ENCODE measurements around the gene TBC1D2B. TPM values are rescaled to one million over a fixed set of nuclear protein-coding genes. Genes with fewer than 3 reads are reported as not detected.

Gene TBC1D2B
- total RNA-seq, 1 donor from 2014 or later, result 75.5 TPM

DNA sequence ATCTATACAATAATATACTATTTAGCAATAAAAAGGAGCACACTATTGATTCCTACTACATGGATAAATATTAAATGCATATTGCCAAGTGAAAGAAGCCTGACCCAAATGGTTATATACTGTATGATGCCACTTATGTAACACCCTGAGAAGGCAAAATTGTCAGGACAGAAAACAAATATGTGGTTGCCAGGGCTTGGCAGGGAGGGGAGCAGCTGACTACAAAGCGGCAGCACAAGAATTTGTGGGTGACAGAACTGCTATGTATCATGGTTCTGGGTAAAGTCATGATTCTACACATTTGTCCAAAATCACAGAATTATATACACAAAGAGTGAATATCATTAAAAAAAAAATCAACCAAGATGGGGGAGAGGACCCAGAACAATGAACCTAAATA is 22.5 kb downstream of the TBC1D2B start:
- no peak for DNase-seq (ENCODE audit: low spot score)

DNA sequence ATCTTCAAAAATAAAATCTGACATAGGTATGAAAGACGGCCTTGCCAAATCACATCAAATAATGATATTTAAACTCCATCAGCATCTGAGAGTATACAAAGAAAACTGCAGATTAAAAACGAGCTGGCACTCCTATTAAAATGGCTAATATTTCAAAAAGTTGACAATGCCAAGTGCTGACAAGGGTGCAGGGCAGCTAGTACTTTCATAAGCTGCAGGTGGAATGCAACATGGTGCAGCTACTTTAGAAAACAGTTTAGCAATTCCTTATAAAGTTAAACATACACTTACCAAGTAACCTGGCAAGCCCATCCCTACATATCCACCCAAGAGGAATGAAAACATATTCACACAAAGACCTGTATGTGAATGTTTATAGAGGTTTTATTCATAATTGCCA is 23.0 kb downstream of the TBC1D2B start:
- DNase-seq (ENCODE audit: low spot score), result no peak

DNA sequence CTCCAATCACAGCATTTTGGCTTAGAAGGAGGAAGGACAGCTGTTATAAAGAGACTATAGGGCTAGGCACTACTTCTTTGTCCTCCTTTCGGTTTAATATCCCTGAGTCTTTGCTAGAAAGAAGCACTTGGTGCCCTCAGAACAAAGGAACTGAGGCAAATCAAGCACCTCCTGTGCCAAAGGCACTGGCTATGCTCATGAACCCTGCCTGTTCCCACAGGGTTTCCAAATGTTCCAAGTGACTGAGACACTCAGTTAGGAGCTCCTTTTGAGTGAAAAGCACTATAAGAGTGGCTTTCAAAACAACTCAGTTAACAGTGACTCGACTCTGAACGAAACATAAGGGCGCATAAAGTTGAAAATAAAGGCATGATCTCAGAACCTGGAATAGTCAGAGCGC is 25.0 kb downstream of the TBC1D2B start:
- DNase-seq (ENCODE audit: low spot score), result no peak

DNA sequence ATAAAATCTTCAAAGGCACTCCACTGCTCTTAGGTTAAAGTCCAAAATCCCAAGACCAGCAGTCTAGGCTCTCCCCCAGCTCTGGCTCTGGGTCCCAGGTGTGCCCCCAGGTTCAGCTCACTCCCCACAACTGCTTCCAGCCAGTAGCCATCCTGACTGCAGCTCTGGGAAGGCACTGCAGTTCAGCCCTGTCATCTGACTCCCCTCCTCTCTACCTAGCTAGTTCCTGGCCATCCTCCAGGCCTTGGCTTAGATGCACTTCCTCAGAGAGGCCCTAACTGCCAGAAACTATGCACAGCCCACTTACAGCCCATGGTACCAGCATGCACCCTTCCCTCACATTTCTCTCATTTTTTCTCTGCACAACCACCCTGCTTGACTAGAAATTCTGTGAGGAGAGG is 25.5 kb downstream of the TBC1D2B start:
- DNase-seq (ENCODE audit: low spot score), result no peak

DNA sequence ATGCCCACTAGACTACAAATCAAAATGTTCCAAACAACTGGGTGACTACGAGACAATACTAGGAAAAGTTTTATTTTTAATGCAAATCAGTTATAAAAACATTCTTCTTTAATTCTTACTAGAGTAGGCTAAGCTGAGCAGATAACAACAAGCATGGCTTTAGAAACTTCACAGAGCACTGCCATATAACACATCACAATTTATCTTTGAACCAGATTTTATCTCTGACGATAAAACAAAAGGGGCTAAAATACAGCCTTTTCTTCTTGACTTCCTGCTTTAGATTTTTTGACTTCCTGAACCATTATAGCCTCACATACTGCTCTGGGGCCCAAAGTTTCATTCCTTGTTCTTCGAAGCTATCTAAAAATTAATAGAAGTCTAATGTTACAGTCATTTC is 25.9 kb downstream of the TBC1D2B start:
- DNase-seq (ENCODE audit: low spot score), result no peak

DNA sequence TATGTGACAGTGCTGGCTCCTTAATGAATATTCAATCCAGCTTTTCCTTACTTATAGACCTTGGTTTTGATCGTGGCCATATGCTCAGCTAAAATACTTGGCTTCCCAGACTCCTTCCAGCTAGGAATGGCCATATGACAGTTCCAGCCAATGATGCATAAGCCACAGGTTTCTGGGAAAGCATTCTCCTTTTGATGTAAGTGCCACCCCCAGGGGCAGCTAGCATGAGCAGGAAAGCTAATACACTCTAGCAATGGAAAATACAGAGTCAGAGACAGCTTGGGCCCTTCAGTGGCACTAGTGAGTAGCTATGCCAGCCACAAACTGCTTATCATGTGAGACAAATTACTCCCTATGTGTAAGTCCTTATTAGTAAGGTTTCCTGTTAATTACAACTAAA is 26.7 kb downstream of the TBC1D2B start:
- DNase-seq (ENCODE audit: low spot score), result no peak

DNA sequence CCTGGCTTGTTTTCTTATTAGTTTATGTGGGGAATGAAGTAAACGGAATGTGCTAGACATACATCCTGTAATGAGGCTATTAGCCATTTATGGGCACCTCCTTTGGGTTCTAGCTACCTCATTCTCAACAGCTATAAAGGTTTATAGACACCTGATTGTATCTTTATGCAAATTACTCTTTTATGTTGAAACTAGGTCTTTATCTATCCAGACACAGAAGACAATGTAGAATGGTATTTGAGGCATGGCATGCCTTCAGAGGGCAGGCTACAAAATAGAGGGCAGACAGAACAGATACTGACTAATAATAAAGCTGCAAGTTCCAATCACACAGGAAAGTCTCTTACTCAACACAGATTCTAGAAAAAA is 27.1 kb downstream of the TBC1D2B start:
- no peak for DNase-seq (ENCODE audit: low spot score)

DNA sequence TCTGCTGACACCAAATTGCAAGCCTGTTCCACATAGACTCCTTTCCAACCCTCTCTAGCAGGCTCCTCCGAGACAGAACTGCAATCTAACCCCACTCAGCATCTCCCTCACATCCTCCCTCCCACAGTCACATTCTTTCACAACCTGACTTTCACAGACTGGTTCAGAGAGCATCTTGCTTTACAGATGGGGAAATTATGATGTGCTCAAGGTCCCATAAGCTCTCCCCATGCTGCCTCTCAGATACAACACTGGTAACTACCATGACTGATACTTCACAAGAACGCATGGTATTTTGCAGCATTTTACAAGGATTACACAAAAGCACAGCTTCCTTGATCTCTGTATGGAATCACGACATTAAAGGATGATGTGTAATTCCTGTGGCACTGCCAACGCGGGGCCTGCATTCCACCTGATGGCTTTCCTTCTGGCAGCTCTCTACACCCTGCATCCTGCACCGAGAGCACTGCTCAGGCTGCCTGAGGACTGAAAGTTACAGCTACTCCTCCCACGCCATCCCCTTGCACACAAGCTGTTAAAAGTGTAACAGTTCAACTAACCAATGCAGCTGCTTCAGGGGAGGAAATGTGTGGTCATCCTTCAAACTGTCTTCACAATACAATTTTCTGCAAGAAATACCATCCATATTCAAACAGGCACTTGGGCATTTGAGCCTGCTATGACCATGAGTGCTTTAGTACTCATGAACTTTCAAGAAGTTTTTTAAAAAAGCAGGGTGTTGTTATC is 27.6 kb downstream of the TBC1D2B start:
- no peak for DNase-seq (ENCODE audit: low spot score)

DNA sequence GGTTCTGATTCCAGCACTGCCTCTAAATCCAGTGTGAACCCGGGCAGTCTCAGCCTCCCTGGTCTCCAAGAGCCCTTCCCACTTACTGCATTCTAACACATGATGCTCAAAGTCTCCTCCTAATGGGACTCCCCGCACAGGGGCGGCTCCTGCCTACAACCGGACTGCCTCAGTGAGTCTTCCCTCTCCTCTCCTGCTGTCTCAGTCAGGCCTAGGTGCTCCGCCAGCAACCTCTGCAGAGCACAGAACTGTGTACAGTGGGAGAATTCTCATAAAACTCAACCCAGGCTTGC is 28.9 kb downstream of the TBC1D2B start:
- no peak for DNase-seq (ENCODE audit: low spot score)

DNA sequence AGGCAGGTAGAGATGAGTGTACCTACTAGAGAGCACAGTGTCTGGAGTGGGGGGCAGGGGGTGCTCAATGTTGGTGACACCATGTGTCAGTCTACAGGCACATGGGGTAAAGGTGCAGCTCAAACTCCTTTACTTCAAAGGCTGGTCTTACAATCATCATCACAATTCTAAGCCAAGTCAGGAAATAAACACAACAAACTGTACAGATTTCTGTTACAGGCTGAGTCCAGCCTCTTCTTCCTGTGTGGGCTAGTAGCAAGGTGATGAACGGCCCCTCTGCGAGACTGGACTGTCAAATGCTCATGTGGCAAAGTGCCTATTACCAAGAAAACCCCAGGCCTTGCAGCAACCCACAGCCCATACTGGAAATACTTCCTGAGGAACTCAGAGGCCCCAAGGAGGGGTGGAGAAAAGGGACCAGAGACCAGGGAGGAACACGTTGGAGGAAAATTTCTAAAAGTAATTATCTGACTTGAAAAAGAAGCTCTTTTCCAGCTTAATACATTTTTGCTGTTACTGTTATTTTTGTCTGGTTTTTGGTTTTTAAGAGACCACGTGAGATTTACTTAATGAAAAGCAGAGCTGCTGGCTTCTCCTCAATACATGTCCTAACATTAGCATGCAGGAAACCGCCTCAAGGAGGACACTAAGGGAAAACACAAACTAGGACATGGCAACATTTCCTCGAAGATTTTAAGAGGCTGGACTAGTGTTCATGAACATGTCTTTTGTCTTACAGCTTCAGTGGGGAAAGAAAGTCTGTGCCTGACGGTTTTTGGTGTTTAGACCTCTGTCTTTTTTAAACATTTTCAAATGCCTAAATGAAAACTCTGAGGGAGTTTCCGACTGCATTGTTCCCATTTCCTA is 29.5 kb downstream of the TBC1D2B start:
- DNase-seq (ENCODE audit: low spot score), result no peak

DNA sequence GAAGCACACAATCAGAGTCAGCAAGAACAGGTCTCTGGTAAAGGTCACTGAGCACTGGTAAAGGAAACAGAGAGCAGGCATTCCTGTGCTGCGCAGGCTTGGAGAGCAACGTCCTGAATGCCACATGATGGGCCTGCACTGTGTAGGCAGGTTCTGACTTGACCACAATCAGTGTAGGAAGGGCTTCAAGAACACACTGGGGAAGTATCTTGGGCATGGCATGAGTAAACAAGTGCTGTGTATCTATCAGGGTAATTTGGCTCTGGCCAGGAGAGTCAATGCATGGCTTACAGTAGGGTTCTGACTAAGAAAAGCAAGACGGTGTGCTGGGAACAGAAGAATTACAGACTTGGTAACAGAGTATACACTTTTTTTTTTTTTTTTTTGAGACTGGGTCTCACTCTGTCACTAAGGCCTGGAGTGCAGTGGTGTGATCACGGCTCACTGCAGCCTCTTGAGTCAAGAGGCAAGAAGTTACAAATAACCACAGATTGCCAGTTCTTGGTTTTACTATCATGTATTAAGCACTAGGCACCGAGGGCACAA is 30.6 kb downstream of the TBC1D2B start:
- no peak for DNase-seq (ENCODE audit: low spot score)

DNA sequence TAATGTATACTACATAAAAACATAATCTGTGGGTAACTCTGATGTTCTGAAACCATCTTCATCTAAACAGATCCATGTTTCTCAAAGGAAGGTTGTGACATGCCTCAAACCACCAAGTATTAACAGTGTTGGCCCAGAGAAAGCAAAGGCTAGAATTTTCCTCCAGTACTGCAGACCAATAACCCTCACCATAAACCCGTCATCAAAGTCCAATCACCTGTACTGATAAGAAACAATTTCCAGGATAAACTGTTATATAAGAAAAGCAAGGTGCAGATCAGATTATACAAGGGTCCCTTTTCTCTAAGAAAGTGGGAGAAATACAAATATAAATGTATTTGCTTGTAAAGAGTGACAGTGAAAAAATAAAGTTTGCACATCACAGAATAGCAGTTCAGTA is 32.3 kb downstream of the TBC1D2B start:
- no peak for DNase-seq (ENCODE audit: low spot score)

DNA sequence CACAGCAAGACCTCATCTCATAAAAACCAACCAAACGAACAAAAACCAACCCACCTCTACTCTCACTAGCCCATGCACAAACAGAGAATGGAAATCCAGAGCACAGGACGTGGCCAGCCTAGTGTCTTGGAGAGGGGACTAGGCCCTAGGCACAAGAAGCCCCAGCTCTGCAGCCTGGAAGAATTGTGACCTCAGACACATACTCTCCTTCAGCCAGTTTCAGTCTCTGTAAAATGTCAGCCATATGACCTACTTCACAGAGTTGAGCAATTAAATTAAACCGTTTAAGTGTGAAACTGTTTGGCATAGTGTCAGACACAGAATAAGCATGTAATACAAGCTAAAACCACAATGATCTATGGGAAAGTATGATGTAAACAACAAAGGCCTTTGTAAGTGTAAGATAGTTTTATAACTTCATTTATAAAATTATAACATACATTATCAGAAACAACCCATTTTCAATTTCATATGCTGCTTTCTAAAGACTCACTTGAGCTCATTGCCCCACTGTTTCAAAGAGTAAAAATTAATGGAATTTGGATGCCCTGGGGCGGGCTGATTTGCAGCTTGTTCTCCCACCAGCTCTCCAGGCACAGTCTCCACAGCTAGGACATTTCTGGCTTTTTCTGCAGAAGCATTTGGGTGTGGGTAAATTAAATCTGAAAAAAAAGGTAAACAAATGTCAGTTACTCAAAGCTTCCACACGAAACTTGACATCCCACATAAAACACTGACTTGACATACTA is 32.9 kb downstream of the TBC1D2B start:
- DNase-seq (ENCODE audit: low spot score), result no peak

DNA sequence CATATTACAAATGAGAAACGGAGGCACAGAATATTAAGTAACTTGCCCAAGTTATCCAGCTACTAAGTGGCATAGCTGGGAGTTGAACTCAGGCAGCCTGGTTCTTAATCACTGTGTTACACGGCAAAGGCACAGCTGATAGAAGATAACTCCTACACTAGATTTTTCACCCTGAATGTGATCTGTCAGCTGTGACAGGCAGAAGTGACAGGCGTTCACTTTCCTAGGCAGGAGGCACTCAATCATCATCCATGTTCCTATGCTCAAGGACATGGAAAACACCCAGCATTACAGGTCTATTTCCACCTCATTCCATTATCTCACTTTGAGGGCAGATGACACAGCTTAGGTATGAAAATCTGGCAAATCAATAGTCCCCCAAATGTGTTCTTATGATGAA is 35.6 kb downstream of the TBC1D2B start:
- DNase-seq (ENCODE audit: low spot score), result no peak

DNA sequence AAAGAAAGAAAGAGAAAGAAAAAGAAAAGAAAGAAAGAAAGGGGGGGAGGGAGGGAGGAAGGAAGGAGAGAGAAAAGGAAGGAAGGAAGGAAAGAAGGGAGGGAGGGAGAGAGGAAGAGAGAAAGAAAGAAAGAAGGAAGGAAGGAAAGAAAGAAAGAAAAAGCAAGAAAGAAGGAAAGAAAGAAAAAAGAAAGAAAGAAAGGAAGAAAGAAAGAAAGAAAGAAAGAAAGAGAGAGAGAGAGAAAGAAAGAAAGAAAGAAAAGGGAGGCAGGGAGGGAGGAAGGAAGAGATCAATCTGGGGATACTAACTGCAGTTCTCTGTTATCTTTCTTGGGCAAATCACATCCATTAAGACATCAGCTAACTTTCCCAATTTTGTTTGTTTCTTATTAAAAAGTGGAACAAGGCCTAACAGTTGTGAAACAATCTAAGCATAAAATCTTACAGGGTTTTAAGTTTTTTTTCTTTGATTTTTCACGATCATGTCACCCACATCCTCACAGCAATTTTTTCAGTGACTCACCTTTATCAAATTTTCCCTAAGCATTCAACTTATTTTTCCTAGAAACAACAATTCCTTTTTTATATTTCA is 36.8 kb downstream of the TBC1D2B start:
- DNase-seq (ENCODE audit: low spot score), result no peak

DNA sequence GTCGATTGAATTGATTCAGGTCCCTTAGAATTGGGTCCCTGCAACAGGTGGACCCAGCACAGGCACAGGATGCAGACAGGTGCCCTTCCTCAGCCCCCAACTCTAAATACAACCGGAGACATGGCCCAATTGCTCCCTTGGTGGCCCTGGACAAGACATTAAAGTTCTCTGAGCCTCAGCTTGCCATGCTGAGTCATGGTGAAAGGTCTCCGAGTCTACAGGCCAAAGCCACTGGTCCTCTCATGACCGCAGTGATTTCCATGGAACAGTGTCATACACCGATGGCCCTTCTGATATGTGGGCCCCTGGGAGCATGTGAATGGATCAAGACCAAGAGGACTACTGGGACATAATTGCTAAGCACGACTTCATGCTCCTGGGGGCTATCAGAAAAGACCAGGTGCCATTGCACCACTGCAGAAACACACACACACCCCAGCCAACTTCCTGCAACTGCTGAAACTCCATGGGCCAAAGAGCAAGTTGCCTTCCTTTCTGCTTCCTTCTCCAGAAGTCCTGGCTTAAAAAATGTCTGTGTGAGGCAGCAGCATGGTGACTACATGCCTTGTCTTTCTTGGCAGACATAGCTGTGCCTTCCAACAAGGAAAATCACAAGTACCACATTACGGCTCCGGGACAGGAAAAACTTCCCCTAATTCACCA is 38.8 kb downstream of the TBC1D2B start:
- no peak for DNase-seq (ENCODE audit: low spot score)

DNA sequence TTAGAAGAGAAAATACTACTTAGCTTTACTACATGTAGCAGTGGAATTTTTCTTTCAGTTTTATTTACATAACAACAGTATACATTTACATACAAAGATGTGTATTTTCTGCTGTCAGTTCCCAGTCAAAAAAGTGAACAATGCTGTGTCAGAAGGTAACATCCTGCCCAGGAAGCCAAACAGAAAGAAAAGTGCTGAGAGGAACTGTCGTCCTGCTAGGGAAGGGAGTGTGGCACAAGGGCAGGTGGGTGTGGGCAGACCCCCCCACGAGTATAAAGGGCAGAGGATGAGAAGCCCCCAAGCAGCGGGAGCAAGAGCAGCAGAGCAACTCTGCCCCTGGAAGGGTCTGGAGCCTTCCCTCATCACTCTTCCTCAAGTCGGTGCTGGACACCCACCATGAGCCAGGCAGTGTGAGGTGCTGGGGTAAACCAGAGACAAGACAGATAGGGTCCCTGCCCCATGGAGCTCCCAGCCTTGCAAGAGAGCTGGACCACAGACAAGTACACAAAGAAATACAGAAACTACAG is 39.7 kb downstream of the TBC1D2B start:
- DNase-seq (ENCODE audit: low spot score), result no peak

DNA sequence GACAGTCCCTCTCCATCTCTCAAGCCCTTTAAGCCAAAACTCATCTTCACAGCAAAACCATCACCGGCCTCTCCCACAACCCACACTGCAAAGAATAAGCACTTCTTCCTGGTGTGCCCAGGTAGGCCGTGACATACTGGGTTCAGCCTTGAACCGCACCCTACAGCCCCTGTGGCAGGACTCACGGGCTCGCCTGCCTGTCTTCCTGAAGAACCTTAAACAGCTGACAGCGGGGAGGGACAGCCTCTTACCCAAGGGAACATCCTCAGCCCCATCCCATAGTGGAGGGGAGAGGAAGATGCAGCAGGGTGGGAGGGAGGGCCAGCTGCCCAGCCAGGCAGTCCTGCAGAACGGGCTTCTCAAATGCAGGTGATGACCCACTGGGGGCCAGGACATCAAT is 40.2 kb downstream of the TBC1D2B start:
- DNase-seq (ENCODE audit: low spot score), result no peak

DNA sequence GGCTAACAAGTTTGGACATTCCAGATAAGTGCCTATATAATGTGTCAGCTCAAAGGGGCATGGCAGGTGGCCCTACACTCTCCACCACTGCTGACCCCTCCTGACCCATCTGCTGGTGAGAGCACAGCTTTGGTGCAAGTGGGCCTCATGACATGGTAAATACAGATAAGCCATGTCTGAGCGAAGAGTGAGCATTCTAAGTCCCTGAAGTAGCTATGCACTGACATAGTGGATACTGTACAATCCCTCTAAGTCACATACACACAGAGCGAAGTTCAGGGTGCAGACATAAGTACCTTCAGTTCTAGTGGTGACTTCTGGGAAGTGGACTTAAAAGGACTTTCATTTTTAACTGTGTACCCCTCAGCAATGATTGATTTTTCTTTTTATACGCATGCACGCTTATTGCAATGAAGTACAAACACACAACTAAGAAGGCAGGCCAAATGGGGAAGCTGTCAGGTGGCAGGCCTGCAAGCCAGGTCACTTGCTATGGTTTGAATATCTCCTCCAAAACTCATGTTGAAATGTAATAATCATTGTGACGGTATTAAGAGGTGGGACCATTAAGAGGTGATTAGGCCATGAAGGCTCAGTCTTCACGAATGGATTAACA is 41.5 kb downstream of the TBC1D2B start:
- no peak for DNase-seq (ENCODE audit: low spot score)

DNA sequence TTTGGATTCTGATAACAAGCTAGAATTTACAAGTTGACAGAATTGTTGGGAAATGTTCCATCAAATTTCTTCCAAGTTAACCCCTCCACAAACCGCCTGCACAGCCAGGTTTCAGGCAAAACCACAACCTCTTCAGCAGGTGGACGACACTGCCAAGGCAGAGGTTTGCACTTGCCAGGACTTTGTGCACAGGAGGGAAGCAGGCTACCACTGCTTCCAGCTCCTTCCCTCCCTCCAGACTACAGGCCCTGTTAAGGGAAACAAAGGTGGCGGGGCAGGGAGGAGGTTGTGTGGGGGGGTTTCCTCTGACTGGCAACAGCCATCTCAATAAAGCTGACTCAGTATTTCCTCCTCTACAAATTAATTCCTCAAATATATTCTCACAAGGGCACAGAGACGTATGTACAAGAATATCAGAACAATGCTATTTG is 42.2 kb downstream of the TBC1D2B start:
- DNase-seq (ENCODE audit: low spot score), result no peak
